ENCODE measurements around the gene EXTL2.
A peak's percentile ranks its signal among the peaks of the same experiment; 100 is the strongest.
"Not testable (repeated sequence)": the region's sequence is repeated elsewhere in the genome, so short reads cannot be mapped to it uniquely, and the experiment has no call there.

Gene EXTL2

DNA sequence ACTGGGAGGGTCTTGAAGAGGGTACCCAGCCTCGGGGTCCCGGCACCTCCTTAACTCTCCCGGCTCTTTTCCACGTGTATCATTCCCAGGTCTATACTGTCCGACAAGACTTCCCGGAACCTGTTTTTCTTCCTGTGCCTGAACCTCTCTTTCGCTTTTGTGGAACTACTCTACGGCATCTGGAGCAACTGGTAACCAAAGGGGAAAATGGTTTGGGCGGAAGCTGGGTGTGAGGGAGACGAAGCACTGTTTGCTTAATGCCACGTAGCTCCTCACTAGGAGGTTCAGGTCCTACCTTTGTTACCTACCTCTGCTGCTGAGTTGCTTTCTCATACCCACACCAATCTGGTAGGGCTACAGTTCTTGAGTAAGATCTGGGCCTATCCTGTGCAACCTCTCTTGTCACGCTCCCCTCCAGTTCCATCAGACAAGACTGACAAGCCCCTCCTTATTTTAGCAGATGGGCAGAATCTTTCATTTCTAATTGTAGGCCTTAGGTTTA is 1.9 kb upstream of the EXTL2 start:
- peak; percentile 42 for DNase-seq

DNA sequence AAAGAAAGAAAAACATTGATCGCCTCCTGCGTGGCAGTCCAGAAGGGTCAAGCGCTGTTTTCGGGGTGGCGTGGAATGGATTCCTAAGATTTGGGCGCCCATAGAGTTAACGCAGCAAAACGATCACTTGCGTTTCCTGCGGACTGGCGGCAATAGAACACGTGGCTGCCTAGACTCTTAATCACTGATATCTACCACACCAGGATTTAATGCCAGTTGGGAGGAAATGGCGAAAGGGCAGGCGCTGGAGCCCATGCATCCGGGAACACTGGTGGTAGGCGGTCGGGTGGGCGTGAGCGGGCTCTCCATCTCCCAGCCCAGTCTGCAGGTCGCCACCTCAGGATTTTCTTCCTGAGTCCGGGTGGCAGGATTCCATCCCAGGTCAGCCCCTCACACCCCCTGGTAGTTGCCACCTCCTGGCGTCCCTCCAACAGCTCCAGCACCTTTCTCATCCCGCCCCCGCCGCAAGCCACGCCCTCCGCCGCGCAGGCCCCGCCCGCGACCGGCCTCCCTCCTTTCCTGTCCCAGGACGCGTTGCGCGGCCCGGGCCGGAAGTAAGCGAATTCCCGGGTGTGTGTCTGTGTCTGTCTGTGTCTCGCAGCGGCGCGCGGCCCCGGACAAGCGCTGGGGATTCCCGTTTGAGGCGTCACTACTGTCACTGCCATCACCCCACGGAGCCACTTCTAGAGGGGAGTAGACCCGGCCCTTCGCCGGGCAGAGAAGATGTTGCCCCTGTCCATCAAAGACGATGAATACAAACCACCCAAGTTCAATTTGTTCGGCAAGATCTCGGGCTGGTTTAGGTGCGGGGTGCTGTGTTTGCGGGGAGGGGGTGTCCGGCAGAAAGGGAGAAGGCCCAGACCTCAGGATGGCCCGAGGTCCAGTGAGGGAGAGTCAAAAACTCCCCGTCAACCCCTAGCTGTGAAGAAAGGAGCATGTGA is 1.2 kb upstream of the EXTL2 start, which contains the start of gene SLC30A7:
Gene SLC30A7, plus strand, starts transcription at position 551 of the 941 bp plus-strand sequence. Its CDS starts 173 bp downstream, at position 724.
- peak; percentile 96 for DNase-seq

DNA sequence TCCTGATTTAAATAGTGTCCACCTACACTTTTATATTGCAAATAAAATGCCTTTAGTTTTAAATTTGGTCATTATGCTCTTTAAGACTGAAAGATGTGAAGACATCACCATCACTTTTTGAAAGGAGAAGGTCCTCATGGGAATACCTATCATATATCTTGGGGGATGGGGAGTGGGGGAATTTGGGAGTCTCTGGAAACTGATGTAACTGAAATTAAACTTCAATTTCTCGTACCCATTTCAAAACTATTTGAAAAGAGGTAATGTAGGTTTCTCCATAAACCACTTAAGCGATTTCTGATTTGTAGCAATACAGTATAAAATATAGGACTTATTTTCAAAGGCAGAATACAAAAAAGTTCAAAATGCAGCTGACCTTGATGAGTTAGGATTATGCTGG is 924 bp downstream of the EXTL2 start:
- DNase-seq, result no peak

DNA sequence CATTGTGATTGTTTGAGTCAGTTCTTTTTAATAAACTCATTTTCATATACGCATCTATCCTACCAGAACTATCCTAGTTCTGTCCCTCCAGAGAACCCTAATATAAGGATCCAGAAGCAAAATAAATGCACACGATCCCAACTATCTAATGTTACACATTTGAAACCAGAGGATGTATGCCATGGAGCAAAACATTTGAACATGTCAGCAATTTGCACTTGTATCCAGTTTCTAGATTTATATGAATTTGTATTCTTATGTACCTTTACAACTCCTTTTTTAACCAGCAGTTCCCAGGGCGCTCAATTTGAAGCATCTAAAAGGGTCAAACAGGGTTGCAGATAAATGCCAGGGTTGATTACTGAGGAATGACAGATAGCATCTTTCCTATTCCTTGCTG is 2.1 kb downstream of the EXTL2 start:
- DNase-seq, result no peak

DNA sequence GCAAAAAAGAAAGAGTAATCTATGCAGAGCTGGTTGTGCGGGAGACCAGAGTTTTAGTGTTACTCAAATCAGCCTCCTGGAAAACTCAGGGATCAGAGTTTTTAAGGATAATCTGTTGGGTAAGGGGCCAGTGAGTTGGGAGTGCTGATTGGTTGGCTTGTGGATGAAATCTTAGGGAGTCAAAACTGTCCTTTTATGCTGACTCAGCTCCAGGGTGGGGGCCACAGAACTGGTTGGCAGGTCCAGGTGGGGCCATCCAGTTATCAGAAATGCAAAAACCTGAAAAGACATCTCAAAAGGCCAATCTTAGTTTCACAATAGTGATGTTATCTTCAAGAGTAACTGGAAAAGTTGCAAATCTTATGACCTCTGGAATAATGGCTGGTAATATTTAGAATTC is 3.3 kb downstream of the EXTL2 start:
- no peak for DNase-seq

DNA sequence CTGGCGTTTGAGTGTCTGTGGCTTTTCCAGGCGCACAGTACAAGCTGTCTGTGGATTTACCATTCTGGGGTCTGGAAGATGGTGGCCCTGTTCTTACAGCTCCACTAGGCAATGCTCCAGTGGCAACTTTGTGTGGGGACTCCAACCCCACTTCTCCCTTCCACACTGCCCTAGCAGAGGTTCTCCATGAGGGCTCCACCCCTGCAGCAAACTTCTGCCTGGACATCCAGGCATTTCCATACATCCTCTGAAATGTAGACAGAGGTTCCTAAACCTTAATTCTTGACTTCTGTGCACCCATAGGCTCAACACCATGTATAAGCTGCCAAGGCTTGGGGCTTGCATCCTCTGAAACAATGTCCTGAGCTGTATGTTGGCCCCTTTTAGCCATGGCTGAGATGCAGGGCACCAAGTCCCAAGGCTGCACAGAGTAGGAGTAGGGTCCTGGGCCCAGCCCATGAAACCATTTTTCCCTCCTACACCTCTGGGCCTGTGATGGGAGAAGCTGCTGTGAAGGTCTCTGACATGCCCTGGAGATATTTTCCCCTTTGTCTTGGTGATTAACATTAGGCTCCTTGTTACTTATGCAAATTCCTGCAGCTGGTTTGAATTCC is 4.7 kb downstream of the EXTL2 start:
- not testable (repeated sequence) for DNase-seq

DNA sequence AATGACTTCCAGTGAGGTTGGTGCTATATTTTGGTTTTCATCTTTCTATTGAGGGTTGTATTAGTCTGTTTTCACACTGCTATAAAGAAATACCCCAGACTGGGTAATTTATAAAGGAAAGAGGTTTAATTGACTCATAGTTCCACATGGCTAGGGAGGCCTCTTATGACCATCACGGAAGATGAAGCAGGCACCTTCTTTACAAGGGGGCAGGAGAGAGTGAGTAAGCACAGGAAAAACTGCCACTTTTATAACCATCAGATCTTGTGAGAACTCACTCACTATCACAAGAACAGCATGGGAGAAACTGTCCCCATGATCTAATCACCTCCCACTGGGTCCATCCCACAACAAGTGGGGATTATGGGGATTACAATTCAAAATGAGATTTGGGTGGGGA is 5.6 kb downstream of the EXTL2 start:
- DNase-seq, result not testable (repeated sequence)

DNA sequence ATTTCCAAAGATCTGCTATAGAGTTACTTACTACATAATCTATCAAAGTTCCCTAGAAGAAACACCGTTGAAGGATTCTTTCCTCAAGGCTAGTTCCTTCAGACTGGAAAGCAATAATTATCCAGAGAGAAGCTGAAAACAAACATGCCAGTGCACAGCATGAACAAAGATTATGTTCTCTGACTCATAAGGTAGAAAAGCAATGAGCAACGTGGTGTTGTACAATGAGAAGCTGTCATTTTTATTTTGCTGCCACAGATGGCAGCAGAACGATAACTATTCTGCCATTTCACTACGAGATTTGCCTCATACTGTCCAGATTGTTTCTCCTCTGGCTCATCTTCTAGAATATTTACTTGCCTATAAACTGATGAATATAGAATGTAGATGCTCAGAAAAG is 10.7 kb downstream of the EXTL2 start:
- DNase-seq, result no peak

DNA sequence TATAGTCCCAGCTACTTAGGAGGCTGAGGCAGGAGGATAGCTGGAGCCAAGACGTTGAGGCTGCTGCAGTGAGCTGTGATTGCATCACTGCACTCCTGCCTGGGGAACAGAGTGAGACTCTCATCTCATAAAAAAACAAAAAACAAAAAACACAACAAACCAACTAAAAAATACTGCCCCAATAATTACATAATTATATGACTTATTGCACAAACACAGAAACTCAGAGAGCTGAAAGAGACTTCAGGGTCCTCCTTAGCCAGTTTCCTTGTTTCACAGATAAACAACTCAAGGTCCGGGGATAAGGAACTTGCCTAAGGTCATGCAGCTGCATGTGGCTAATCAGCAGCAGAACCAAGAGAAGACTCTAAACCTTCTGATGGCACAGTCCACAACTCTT is 11.9 kb downstream of the EXTL2 start:
- DNase-seq, result no peak

DNA sequence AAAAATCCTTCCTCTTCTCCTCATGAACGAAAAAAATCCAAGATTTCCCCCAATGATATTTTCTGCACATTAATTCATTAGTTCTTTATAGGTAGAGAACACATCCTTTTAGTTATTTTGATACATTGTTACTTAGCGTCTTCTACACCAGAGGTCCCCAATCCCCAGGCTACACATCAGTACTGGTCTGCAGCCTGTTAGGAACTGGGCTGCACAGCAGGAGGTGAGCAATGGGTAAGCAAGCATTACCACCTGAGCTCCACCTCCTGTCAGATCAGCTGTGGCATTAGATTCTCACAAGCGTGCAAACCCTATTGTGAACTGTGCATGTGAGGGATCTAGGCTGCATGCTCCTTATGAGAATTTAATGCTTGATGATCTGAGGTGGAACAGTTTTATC is 13.0 kb downstream of the EXTL2 start:
- DNase-seq, result no peak

DNA sequence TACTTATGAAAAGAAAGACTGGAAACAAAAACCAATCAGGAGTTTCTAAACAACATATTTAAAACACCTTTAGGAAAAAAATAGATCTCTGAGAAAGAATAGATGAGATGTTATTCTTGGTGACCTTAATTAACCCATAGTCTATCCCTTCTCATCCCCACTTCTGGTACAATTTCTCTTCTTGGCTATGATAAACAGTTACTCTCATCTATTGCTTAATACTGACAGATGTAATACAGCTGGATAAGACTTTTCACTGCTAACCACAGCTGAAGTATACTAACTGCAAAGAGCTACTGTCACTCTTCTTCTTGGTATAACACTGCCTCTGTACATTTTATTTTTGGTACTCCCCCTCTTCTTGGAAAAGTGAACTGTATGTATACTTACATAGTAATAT is 15.2 kb downstream of the EXTL2 start:
- no peak for DNase-seq

DNA sequence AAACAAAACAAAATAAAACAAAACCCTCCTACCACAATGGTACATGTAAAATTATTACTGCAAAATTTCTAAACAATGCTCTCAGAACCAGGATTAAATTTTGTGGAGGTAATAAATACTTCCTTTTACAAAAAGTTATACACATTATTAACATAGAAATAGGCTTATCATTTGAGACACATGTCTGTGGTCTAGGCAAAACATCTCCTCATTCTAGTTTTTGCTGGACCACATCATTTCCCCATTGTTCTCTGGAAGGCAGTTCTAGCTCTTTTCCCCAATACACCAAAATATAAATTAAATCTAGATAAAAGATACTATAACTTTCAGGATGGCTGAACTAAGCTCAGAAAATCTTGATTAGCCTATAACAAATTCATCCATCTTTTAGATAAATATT is 18.4 kb downstream of the EXTL2 start:
- no peak for DNase-seq

DNA sequence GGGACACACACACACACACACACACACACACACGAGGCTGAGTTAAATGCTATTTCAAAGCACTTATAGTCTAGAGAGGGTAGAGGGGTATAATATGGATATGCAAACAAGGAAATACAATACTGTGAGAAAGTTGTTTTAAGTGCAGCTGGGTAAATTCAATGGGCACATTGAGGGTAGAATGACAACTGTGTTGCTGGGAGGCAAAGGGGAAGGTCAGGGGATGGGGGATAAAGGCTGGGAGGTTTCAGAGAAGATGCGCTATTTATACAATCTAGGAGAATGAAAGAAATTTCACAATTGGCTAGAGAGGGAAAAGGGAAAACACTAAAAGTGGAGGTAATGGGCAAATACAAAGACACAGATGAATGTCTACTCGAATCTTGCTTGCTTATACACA is 19.4 kb downstream of the EXTL2 start:
- no peak for DNase-seq

DNA sequence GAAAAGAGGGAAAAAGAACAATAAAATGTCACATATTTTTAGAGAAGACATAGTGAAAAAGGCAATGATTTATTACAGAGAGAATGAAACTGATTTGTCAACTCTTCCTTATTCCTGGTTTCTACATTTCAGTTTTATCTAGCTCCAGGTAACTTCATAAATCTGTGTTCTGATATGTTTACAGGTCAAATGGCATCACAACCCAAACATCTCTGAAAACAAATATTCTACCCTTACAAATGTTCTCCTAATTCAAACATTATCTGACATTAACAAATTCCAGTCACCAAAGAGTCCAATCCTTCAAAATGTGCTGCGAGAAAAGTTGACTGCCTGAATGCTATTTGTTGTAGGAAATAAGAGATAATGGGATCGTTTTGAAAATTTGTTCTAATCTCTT is 20.2 kb downstream of the EXTL2 start:
- DNase-seq, result no peak

DNA sequence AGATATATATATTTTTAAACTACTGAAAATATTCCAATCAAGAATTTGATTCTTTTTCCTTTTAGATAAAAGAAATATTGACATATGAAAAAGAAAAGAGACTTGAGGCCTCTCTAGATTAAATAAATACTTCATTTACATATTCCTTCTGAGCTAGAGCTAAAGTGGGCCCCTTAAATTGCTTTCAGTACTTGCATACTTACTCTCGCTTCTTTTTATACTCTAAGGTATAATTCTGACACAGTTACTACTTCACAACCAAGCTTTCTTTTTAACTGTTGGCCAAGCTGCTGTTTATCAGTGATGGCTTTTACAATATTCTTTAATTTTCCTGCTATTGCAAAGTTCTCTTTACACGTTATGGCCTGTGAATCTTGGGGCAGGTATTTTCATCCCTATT is 24.6 kb downstream of the EXTL2 start:
- no peak for DNase-seq

DNA sequence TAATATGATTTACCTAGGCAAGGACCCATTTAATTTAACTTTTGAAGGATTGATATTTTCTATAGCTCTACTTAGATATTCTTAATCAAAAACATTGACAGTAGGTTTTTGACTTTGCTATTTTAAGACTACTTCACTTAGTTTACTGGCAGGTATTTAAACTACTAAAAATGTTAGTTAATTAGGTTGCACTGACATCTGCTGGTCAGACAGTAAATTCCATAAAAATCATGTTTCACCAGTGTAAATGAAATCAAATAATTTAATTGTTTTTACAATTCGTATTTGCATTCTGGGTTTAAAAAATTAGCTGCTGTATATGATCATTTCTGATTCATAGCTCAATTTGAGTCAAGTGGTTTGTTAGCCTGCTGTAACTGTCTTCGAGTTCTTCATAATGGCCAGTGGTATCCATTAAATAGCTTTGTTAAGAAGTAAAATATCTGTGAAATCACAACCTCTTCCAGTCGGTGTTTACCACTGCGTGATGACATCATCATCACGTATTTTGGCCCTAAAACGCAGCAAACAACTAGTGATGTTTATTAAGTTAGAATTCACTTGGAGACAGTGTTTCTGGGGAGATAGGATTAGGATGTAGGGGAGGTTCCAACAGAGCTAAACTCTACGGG is 26.2 kb downstream of the EXTL2 start:
- no peak for DNase-seq

DNA sequence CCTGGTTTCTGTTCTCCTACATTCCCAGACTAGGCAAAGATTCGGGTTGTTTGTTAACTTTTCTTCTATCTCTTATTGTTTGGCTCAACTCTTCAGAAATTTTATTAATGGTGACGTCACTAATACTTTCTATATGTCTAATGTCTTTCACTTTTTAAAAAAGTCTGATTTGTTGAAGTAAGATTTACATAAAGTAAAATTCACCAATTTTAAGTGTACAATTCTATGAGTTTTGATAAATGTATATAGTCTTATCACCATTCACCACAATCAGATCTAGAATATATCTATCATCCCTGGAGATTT is 27.8 kb downstream of the EXTL2 start:
- DNase-seq, result no peak

DNA sequence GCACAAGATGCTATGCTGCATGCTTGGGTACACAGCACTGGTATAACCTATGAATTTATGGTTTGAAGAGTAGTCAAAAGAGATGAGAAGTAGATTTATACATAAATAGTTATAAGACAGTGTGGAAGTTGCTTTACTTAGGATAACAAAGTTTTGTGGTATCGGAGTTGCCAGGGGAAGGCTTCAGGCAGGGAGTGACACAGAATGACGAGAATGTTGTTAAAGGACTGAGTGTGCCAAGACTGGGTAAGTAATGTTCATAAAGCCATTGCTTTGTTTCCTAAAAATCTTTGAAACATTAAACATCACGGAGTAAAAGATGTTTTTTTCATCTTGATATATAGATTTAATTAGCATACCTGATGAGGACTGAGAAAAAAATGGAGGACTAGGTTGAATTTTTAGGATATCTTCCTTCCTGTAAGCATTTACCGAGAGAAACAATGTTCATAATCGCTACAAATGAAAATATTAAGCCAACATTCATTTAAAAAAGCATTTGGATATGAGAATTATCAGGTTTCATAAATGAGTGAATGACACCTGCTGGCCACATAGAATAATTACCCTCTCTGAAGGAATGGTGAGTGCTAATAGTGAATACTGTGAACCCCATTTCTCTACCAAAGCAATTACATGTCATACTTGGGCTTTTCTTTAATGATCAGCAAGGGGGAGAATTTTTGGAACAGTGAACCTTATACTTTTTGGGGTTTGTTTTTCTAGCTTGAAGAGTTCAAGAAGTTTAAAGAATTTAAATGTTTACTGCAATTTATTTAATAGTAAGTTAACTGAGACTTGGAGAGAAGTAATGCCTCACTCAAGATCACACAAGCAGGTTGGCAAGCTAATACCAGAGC is 28.4 kb downstream of the EXTL2 start:
- DNase-seq, result no peak

DNA sequence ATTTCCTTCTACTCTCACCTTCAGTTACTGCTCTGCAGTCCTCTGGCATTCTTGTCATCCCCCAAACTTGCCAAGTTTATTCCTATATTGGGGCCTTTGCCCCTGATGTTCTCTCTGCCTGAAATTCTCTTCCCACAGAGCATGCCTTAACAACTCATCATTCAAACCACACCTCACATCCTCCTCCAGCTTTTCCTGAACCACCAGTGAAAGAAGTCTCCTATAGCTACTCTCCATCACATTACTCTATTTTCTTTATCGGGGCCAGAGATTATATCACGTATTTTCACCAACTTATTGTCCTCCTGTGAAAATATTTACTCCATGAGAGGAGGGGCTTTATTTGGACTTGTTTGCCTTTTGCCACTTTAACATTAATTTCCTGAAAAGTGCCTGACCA is 32.1 kb downstream of the EXTL2 start:
- no peak for DNase-seq

DNA sequence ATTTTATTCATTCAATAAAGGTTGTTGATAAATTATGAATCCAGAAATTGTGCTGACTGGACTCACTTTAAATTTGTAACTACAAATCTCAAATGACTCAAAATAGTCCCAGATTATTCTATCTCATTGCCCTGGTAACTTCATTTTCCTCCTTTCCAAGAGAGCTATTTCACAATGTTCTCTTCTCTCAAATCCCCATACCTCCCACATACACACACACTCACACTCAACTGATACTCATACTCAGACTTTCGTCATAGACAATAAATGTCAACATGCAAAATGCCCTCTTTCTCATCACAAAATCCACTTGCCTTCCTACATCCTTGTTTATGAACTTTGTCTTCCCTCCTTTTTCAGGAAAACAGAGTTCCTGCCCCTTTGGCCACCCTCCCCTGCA is 33.3 kb downstream of the EXTL2 start:
- DNase-seq, result no peak

DNA sequence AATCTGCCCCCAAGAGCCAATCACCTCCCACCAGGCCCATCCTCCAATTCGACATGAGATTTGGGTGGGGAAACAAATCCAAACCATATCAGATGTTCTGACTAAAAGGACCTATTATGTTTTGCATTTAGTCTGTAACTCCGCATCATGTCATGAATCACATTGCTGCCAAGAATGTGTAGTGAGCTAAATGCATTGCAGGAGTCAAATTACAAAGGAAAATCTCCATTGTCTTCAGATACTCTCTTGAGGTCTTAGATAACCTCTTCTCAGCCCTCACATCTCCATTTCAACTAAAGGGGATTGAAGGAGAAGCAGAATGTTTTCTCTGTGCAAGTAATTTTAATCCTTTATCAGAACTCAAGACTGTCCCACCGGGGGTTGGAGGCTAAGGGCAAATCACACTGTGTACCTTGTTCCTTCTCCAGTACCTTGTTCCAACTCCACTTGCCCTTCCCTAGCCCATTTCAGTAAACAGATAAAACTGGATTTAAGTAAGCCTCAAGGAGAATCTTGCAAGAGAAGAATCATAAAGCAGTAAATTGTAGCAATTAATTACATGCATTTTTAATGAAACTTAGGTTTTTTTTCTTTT is 34.1 kb downstream of the EXTL2 start:
- no peak for DNase-seq

DNA sequence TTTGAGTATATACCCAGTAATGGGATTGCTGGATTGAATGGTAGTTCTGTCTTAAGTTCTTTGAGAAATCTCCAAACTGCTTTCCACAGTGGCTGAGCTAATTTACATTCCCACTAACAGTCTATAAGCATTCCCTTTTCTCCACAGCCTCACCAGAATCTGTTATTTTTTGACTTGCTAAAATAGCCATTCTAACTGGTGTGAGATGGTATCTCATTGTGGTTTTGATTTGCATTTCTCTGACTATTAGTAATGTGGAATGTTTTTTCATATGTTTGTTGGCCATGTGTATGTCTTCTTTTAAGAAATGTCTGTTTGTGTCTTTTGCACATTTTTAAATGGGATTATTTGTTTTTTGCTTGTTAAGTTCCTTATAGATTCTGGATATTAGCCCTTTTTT is 39.5 kb downstream of the EXTL2 start:
- DNase-seq, result not testable (repeated sequence)

DNA sequence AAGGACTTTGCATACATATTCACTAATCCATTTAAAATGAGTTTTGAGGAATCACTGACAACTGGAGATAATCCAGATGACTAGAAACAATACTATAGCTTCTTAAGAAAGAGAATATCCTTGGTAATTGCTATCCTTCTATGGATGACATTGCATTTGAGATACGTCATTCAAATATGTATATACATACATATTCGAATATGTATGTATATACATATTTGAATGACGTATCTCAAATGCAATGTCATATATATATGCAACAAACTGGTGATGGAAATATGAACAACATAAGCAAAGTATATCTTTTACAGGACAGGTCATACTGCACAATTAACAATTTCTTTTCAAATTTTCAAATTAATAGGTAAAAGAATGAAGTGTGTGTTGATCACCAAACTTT is 41.7 kb downstream of the EXTL2 start:
- no peak for DNase-seq
